HEK293T (cell line): ENCODE results near the gene FCHO2.

Experiments used
- ARNT ChIP-seq: fragments of 450-650 bp; IDR thresholded peaks from 2 replicates; pipeline ENCODE4 v1.6.1; 2017; ENCODE audit warnings: mild to moderate bottlenecking
- BHLHE40 ChIP-seq: fragments of 450-650 bp; IDR thresholded peaks from 2 replicates; pipeline ENCODE4 v1.6.1; 2016; ENCODE audit warnings: mild to moderate bottlenecking, moderate library complexity, borderline replicate concordance
- FOXA1 ChIP-seq: fragments of 450-650 bp; IDR thresholded peaks from 2 replicates; pipeline ENCODE4 v1.6.1; 2016; ENCODE audit warnings: mild to moderate bottlenecking
- FOXK2 ChIP-seq: fragments of 450-650 bp; IDR thresholded peaks from 2 replicates; pipeline ENCODE4 v1.6.1; 2016; ENCODE audit warnings: mild to moderate bottlenecking
- FOXM1 ChIP-seq: fragments of 450-650 bp; IDR thresholded peaks from 2 replicates; pipeline ENCODE4 v1.6.1; 2017; ENCODE audit warnings: mild to moderate bottlenecking, borderline replicate concordance
- LEF1 ChIP-seq: fragments of 450-650 bp; IDR thresholded peaks from 2 replicates; pipeline ENCODE4 v1.6.1; 2017; ENCODE audit warnings: mild to moderate bottlenecking, borderline replicate concordance
- NFRKB ChIP-seq: fragments of 450-650 bp; IDR thresholded peaks from 2 replicates; pipeline ENCODE4 v1.6.1; 2016; ENCODE audit warnings: mild to moderate bottlenecking, moderate library complexity
- PKNOX1 ChIP-seq: fragments of 450-650 bp; IDR thresholded peaks from 2 replicates; pipeline ENCODE4 v1.6.1; 2016
- SP1 ChIP-seq: fragments of 450-650 bp; IDR thresholded peaks from 2 replicates; pipeline ENCODE4 v1.6.1; 2017
- TARDBP ChIP-seq: fragments of 450-650 bp; IDR thresholded peaks from 2 replicates; pipeline ENCODE4 v1.6.1; 2016
- ZNF384 ChIP-seq: fragments of 450-650 bp; IDR thresholded peaks from 2 replicates; pipeline ENCODE4 v1.6.1; 2016

- TF ChIP-seq ARNT (no peak), LEF1 (no peak), PKNOX1 (no peak), SP1 (no peak), NFRKB (no peak), FOXA1 (no peak), ZNF384 (no peak), FOXK2 (no peak), BHLHE40 (no peak), TARDBP (no peak), FOXM1 (no peak)
Observed at GRCh38 chr5:73111536-73111935, 155.7 kb downstream of the FCHO2 start.
